Fibroblast of pulmonary artery (primary cell): ENCODE results near the gene DNAI2.
"Not testable (repeated sequence)": the region's sequence is repeated elsewhere in the genome, so short reads cannot be mapped to it uniquely, and the experiment has no call there.

Experiments
- DNase-seq: peaks from one replicate; pipeline ENCODE4 v3.0.0-alpha.2; 2010; ENCODE audit warnings: low read depth
- H3K4me3 ChIP-seq: replicated peaks from 2 replicates; pipeline ENCODE4 v1.5.1; 2011; ENCODE audit warnings: low read depth, mild to moderate bottlenecking, control low read depth, low read length, moderate library complexity
- CTCF ChIP-seq: IDR thresholded peaks from 2 replicates; pipeline ENCODE4 v1.5.1; 2011; ENCODE audit warnings: mild to moderate bottlenecking, control low read depth, low read length, inconsistent platforms; ENCODE audit errors: missing control alignments

DNAI2 gene

DNA sequence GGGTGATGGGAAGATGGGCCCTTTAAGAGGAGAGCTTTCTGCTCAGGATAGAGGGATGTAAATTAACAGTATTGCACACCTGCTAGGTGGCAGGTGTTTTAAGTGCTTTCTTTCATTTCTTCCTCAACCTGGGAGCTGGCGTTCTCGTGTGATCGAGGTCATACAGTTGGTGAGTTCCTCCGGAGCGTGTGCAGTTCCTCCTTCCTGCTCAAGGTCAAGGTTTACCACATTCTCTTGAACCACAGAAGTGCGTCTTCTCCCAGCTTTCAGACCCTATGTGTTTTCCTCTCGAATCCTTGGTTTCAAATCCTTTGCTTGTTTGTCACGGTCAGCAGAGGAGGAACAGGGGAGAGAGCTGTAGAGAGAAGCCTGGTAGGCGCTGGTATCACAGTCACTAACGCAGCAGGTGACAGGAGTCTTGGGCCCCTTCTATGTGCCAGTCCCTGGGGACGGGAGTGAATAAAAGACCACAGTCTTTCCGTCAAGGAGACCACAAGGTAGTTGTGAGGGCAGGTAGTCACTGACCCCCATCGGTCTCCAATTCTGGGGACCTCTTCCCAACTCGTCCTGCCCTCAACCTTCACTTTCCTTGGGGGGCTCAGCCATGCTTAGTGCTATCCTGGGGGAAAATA is 791 bp downstream of the DNAI2 start:
- no peak for DNase-seq
- no peak overlapping the region for H3K4me3 ChIP-seq
- TF ChIP-seq CTCF: no peak

DNA sequence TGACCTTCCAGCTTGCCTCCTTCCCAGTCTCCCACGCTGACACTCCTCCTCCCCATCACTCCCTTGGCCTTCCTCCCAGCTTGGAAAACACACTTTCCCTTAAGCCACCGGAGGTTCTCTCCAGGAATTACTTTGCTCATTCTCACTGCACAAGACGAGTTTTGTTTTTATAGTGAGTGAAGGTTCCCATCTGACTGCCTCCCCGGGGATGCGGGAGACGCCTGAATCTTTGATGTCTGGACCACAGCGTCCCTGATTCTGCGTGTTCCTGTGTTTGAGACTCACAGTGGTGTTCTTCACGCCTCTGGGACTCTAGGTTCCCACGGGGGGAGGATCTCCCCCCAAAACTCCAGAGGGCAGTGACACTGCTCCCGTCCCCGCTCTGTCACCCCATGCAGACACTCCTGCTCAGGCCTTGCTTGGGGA is 2.0 kb downstream of the DNAI2 start:
- DNase-seq: peak; percentile 74
- H3K4me3 ChIP-seq: no peak overlapping the region
- TF ChIP-seq CTCF: no peak

GRCh38 chr17:74276541-74277009 is 2.5 kb downstream of the DNAI2 start:
- peak; percentile 52 for DNase-seq
- H3K4me3 ChIP-seq: no peak overlapping the region

DNA sequence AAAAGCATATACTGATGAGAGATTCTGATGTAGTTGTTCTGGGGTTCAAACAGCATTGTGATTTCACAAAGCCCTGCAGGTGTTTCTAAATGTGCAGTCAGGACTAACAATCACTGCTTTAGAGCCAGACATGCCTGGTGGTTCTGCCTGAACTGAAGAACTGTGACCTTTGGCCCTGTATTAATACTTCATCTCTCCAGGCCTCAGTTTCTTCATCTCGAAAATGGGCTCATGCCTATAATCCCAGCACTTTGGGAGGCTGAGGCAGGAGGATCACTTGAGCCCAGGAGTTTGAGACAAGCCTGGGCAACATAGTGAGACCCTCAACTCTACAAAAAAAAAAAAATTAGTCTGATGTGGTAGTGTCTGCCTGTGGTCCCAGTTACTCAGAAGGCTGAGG is 3.9 kb downstream of the DNAI2 start:
- no peak for TF ChIP-seq CTCF
- no peak overlapping the region for H3K4me3 ChIP-seq
- no peak for DNase-seq

More at GRCh38 chr17:74276541-74277009, 2.5 kb downstream of the DNAI2 start:
- no peak for TF ChIP-seq CTCF

- not testable (repeated sequence) for DNase-seq
Measured at GRCh38 chr17:74279617-74280016, 5.6 kb downstream of the DNAI2 start.

GRCh38 chr17:74280093-74280513 is 6.1 kb downstream of the DNAI2 start:
- no peak for TF ChIP-seq CTCF
- DNase-seq: no peak
- no peak overlapping the region for H3K4me3 ChIP-seq

More at GRCh38 chr17:74279617-74280016, 5.6 kb downstream of the DNAI2 start:
- not testable (repeated sequence) for H3K4me3 ChIP-seq

- DNase-seq: no peak
- no peak overlapping the region for H3K4me3 ChIP-seq
- TF ChIP-seq CTCF: no peak
Measured at GRCh38 chr17:74281799-74282198, 7.8 kb downstream of the DNAI2 start.

- not testable (repeated sequence) for DNase-seq, H3K4me3 ChIP-seq
Measured at GRCh38 chr17:74282274-74282586, 8.2 kb downstream of the DNAI2 start.
